Mammary epithelial cell (primary cell): Measurements from ENCODE around the gene CASZ1.

Experiments used
- EZH2 ChIP-seq: IDR thresholded peaks from 2 replicates; pipeline ENCODE4 v1.6.1; 2012; ENCODE audit warnings: low read length, inconsistent platforms, borderline replicate concordance
- TF ChIP-seq, protein P1 (sequence below), 2 donors: IDR thresholded peaks in 1 of 2; conservative IDR thresholded peaks in 1 of 2; 2 replicates each; pipeline ENCODE4 v1.5.1; 2011 to 2012; ENCODE audit warnings: inconsistent platforms in 2 of 2, low read length in 2 of 2, mild to moderate bottlenecking in 2 of 2, control low read depth in 1 of 2, low read depth in 1 of 2; ENCODE audit not compliant: insufficient read depth in 1 of 2; ENCODE audit errors: extremely low read depth in 1 of 2

DNA sequence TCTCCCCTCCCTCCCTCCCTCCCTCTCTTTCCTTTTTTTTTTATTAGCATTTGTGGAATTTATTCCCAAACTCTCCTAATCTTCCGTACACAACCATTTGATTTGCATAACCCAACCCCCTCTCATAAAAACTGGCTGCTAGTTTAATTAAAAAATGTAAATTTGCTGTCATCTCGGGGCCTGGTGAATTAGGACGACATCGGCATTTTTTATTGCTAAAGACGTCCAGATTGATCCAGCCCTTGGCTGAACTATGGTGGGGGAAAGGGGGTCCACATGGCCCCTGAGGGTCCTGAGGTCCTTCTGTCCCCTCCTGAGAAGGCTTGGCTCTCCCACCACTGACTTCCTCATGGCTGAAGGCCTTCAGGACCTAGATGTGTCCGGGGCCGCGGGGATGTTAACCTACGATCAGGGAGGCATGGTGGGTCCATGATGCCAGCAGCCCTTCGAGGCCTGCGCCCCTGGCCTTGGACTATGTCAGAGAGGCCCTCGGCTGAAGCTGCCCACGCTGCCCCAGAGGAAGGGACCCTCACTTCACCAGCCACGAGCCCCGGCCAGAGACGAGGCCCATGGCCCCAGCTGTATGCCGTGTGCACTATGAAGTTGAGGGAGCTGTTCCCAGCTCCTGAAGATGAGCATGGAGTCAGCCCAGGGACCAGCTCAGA lies 105.2 kb downstream of the CASZ1 start:
- TF ChIP-seq, protein P1, sequence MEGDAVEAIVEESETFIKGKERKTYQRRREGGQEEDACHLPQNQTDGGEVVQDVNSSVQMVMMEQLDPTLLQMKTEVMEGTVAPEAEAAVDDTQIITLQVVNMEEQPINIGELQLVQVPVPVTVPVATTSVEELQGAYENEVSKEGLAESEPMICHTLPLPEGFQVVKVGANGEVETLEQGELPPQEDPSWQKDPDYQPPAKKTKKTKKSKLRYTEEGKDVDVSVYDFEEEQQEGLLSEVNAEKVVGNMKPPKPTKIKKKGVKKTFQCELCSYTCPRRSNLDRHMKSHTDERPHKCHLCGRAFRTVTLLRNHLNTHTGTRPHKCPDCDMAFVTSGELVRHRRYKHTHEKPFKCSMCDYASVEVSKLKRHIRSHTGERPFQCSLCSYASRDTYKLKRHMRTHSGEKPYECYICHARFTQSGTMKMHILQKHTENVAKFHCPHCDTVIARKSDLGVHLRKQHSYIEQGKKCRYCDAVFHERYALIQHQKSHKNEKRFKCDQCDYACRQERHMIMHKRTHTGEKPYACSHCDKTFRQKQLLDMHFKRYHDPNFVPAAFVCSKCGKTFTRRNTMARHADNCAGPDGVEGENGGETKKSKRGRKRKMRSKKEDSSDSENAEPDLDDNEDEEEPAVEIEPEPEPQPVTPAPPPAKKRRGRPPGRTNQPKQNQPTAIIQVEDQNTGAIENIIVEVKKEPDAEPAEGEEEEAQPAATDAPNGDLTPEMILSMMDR (conservative IDR thresholded peaks at IDR 0.05 in 1 of 2, IDR thresholded peaks at IDR 0.05 in 1 of 2; ENCODE audit: extremely low read depth in 1 of 2, insufficient read depth in 1 of 2, low read depth in 1 of 2, low read length in 2 of 2): no peak
- TF ChIP-seq EZH2: no peak
